HL-60 (cell line): Measurements from ENCODE around the gene NNMT.

Source experiments
- SPI1 ChIP-seq: IDR thresholded peaks from 2 replicates; pipeline ENCODE4 v1.6.1; 2012; ENCODE audit warnings: low read depth, mild to moderate bottlenecking, borderline replicate concordance
- TF ChIP-seq, protein P1 (sequence below): IDR thresholded peaks from one replicate; pipeline ENCODE4 v1.5.1; 2011; ENCODE audit warnings: low read length, control low read depth, inconsistent platforms; ENCODE audit not compliant: insufficient read depth

DNA sequence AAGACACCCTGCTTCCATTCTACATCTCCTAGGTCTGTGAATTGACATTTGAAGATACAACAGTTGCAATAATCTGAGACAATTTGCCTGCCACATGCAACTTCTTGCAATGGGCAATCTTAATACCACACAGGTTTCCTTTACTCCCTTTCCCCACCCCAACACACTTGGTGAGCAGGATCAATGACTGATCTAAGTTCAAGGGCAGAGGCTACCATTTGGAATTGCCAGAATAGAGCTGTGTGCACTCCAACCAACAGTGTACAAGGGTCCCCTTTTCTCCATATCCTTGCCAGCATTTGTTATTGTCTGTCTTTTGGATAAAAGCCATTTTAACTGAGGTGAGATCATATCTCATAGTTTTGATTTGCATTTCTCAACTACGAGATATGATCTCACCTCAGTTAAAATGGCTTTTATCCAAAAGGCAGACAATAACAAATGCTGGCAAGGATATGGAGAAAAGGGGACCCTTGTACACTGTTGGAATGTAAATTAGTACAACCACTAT lies 2.9 kb upstream of the NNMT start:
- TF ChIP-seq, protein P1, sequence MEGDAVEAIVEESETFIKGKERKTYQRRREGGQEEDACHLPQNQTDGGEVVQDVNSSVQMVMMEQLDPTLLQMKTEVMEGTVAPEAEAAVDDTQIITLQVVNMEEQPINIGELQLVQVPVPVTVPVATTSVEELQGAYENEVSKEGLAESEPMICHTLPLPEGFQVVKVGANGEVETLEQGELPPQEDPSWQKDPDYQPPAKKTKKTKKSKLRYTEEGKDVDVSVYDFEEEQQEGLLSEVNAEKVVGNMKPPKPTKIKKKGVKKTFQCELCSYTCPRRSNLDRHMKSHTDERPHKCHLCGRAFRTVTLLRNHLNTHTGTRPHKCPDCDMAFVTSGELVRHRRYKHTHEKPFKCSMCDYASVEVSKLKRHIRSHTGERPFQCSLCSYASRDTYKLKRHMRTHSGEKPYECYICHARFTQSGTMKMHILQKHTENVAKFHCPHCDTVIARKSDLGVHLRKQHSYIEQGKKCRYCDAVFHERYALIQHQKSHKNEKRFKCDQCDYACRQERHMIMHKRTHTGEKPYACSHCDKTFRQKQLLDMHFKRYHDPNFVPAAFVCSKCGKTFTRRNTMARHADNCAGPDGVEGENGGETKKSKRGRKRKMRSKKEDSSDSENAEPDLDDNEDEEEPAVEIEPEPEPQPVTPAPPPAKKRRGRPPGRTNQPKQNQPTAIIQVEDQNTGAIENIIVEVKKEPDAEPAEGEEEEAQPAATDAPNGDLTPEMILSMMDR: no peak
- TF ChIP-seq SPI1: no peak
